Rectal smooth muscle tissue (tissue), 1 donor: ENCODE data around the gene LRRC53.

Experiments
- H3K27ac ChIP-seq: one replicate; pipeline ENCODE4 v1.7.0; 2013; ENCODE audit warnings: low read depth, low read length, inconsistent platforms
- H3K27me3 ChIP-seq: one replicate; pipeline ENCODE4 v1.7.0; 2013; ENCODE audit warnings: low read length; ENCODE audit not compliant: control insufficient read depth, insufficient read depth
- H3K36me3 ChIP-seq: one replicate; pipeline ENCODE4 v1.7.0; 2013; ENCODE audit warnings: low read length; ENCODE audit not compliant: control insufficient read depth, insufficient read depth
- H3K4me1 ChIP-seq: one replicate; pipeline ENCODE4 v1.7.0; 2013; ENCODE audit warnings: low read length; ENCODE audit not compliant: control insufficient read depth, insufficient read depth
- H3K4me3 ChIP-seq: one replicate; pipeline ENCODE4 v1.7.0; 2013; ENCODE audit warnings: low read length
- H3K9ac ChIP-seq: one replicate; pipeline ENCODE4 v1.7.0; 2013; ENCODE audit warnings: low read length

LRRC53 gene, protein sequence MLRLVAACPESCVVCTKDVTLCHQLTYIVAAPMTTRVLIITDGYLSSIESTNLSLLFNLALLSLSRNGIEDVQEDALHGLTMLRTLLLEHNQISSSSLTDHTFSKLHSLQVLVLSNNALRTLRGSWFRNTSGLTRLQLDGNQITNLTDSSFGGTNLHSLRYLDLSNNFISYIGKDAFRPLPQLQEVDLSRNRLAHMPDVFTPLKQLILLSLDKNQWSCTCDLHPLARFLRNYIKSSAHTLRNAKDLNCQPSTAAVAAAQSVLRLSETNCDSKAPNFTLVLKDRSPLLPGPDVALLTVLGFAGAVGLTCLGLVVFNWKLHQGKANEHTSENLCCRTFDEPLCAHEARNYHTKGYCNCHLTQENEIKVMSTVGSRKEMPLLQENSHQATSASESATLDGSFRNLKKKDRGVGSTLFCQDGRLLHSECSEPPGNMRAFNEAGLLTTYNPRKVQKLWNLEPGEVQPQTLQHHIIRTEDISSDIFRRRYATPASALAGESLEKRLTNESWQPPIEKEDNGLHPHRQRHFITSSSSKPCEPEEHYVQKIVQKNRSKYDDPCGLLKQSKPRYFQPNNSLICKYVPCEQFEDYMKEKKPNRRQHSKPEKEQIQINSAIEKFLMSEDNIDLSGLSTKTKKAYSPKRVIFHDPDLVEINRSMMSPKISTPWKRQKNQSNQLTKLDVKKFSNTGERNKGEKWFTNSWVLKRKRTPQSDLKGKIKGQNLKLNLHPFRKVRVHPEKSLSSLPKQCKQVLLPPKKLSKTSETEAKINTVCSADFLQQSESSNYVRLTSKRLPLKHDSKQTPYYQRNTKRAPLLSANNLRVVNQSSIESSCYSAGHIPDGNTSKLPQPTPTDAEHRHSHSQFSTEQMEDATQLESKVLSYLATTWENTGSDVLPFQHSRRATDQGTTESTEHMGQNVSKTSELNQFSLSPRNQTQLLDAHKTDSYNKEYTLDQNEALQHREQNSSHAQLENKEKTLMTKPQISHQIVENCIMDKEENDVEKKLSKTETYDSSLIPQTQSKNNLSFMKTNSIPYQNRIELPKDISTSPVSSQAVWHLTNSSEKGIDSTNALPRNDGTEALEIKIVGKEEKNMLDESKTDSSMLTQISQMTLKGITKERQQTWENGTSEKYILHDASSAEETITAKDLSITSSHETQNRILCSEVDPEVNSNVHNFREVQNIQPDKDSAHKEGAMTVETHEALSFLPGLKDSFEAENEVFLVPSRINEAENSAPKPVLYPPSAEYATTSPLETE

DNA sequence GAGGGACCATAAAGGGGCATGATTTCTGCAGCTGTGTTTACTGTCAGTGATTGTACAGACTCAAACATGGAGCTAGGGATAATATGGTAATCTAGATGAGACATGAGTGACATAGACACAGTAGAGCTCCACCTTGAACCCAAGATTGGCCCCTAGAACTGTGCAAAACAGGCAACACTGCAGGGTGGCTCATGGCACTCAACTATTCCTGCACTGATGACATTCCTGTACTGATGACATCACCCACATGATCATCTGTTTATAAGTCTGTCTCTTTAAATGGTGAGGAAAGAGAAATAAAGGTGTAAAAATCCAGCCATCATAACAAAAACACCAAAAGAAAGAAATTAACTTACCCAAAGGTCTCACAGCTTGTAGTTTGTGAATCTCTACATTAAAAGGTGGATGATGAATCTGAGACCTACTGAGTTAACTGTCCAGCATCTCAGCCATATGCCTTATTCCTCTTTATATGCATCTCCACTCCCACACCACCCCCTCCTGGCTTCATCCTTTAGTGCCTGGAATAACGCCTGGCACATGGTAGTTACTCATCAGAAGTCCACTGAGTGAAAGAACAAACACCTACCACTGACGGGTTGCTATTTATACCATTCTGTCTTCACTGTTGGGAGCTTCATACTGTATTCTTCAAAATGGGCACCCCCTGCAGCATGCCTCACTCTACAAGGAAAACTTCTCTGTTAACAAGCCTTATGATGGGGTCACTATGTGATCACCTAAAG lies at the start of gene LRRC53:
LRRC53 (minus strand) TSS at position 442 of the 746 bp plus-strand sequence. CDS start 29,262 bp downstream, outside the sequence.
- Histone ChIP-seq H3K27ac (no peak within 1 kb of the TSS), H3K27me3 (no peaks in the 10 kb centered on the region)

DNA sequence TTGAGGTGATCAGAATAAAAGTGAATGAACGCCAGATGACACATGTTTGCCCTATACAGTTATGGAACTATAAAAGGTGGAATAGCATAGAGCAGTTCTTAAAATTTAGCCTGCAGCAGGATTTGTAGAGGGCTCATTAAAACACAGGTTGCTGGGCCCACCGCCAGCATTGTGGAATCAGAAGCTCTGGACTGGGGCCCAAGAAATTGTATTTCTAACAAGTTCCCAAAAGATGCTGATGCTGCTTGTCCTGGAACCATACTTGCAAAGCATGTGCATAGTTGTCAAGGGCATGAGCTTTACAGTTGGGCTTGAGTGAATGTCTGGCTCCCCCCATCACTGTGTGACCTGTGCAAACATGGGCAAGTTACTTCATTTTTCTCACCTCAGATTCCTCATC lies 37.5 kb upstream of the LRRC53 start:
- H3K27ac ChIP-seq = no peak overlapping the region
- H3K4me3 ChIP-seq = no peak overlapping the region
- H3K27me3 ChIP-seq = no peaks in the 10 kb centered on the region
- H3K36me3 ChIP-seq = no peaks in the 10 kb centered on the region
- no peaks in the 10 kb centered on the region for H3K4me1 ChIP-seq
- H3K9ac ChIP-seq = no peak overlapping the region

More for the DNA sequence above, at the start of gene LRRC53:
- Histone ChIP-seq H3K4me3 (no peak within 1 kb of the TSS), H3K36me3 (no peaks in the 10 kb centered on the region), H3K4me1 (no peaks in the 10 kb centered on the region), H3K9ac (no peak within 1 kb of the TSS)

DNA sequence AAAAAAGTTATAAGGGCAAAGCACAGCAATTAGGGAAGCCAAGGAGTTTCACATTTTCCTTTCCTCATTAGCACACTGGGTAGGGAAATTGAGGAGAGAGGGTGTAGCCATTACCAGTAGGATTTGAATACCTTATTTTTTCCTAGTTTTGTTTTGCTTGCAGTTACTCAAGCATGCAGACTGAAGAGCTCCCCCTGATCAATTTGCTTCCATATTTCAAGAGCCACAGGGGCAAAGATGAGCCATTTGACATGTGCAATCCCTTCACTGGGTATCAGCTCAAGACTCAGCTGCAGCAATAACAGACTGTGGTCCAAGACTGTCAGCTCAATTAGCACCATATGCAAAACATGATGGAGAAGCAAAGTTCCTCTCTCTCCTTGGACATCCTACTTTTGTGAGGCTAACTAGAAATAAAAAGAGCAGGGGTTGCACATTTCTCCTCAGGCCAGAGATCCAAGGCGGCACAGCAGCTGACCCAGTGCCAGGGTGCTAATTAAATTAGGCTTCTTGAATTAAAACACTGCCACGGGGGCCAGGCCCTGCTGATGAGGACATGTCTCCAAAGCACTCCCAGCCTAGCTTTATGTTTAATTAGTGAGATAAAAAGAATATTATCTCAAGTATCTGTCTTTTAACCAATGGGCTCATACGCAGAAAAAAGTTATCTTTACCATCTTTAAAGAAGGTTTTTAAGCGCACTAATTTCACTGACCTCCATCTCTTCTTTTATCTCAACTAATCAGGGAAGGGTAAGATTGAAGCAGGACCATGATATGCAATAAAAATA lies 36.7 kb upstream of the LRRC53 start:
- H3K4me3 ChIP-seq = no peak overlapping the region
- no peaks in the 10 kb centered on the region for H3K36me3 ChIP-seq
- no peak overlapping the region for H3K27ac ChIP-seq
- H3K9ac ChIP-seq = no peak overlapping the region
- H3K4me1 ChIP-seq = no peaks in the 10 kb centered on the region
- H3K27me3 ChIP-seq = no peaks in the 10 kb centered on the region

DNA sequence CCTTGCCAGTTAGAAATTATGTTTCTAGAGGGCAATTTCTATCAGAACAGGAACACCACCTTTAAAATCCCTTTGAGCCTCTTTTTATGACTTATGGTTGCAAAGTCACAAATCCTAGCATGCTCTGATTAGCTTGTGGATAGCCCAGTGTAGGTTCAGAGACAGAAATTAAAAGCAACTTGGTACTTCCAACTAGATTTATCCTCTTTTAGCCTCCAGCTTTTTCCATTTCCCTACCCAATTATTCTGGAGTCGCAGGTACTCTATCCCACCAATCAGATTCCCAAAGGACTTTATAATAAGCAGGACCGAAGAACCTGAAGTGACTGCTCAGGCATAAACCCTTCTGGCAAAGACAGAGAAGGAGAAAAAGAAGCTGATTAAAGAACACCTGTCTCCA lies 33.4 kb upstream of the LRRC53 start:
- no peak overlapping the region for H3K27ac ChIP-seq
- H3K4me3 ChIP-seq = no peak overlapping the region
- H3K36me3 ChIP-seq = no peaks in the 10 kb centered on the region
- H3K4me1 ChIP-seq = no peaks in the 10 kb centered on the region
- no peaks in the 10 kb centered on the region for H3K27me3 ChIP-seq
- H3K9ac ChIP-seq = no peak overlapping the region

DNA sequence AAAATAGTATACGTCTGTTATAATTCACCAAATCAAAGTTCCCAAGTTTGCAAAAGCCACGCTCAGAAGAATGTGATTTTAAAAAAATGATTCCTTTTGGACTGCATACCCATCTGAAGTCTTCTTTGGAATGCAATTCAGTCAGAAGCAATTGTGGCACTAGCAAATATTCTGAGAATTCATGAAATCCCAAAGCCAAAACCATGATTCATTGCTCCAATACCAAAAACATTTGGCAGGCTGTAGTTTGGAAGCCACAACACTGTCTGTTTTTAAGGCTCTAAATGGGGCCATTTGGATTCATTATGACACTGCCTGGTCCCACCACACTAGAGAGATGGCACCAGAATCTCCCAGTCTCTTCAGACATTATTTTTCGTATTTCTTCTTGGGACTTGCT lies 21.8 kb upstream of the LRRC53 start:
- H3K4me1 ChIP-seq = no peaks in the 10 kb centered on the region
- no peak overlapping the region for H3K4me3 ChIP-seq
- no peaks in the 10 kb centered on the region for H3K36me3 ChIP-seq
- no peak overlapping the region for H3K27ac ChIP-seq
- no peak overlapping the region for H3K9ac ChIP-seq
- H3K27me3 ChIP-seq = no peaks in the 10 kb centered on the region

DNA sequence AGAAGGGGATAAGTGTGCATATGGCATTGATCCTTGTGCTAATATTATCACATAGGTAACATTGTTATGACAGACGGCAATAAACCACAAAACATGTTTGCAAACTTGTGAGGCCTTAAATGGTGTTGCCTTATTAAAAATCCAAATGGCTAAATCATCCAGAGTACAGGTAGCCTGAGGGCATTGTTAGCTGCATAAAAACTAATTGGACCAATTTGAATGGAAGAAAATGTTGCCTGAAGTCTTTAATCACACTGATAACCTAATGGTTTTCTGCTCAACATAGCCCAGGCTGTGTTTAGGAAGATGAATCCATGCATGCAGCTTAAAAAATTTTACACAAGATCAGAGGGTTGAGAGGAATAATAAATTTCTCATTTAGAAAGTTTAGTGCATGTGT lies 19.4 kb upstream of the LRRC53 start:
- H3K27ac ChIP-seq = no peak overlapping the region

DNA sequence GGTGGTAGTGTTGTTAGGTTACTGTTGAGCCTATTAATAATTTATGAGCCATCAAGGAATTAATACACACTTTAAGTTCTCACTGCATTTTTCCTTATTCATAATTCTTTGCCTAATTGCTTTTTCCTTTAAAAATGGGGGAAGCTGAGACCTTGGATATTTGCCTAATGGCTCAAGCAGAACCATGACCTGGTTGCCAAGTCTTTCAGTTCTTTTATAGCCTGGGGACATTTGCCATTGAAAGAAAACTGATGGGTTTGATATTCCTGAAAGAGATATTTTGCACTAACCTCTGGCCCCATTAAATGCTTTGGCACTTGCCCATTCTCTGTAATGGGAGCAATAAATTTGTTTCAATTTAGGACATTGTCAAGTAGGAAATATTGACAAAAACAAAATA lies 18.5 kb upstream of the LRRC53 start:
- H3K27ac ChIP-seq = no peak overlapping the region
- H3K4me3 ChIP-seq = no peak overlapping the region
- no peaks in the 10 kb centered on the region for H3K4me1 ChIP-seq
- H3K27me3 ChIP-seq = no peaks in the 10 kb centered on the region
- no peaks in the 10 kb centered on the region for H3K36me3 ChIP-seq
- H3K9ac ChIP-seq = no peak overlapping the region

More for the DNA sequence above, 19.4 kb upstream of the LRRC53 start:
- H3K4me1 ChIP-seq = no peaks in the 10 kb centered on the region
- H3K9ac ChIP-seq = no peak overlapping the region
- H3K27me3 ChIP-seq = no peaks in the 10 kb centered on the region
- H3K36me3 ChIP-seq = no peaks in the 10 kb centered on the region
- H3K4me3 ChIP-seq = no peak overlapping the region

DNA sequence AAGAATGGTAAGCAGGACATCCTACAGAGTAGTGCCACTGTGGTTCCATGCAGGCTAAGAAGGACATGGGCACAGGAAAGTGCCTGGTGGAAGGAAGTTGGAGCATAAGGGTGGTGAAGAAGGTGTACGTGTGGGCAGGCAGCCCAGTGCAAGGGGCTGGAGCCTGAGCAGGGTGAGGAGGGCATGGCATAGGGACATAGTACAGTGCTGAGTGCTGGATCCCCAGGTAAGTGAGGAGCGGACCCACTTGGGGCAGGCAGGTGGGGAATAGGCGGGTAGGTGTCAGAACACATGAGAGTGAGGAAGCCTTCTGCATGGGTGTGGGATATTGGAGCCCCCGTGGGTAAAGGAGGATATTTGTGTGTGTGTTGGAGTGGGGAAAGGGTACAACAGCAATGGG lies 15.7 kb upstream of the LRRC53 start:
- Histone ChIP-seq H3K36me3 (no peaks in the 10 kb centered on the region), H3K4me3 (no peak overlapping the region), H3K4me1 (no peaks in the 10 kb centered on the region), H3K27me3 (no peaks in the 10 kb centered on the region), H3K9ac (no peak overlapping the region), H3K27ac (no peak overlapping the region)

DNA sequence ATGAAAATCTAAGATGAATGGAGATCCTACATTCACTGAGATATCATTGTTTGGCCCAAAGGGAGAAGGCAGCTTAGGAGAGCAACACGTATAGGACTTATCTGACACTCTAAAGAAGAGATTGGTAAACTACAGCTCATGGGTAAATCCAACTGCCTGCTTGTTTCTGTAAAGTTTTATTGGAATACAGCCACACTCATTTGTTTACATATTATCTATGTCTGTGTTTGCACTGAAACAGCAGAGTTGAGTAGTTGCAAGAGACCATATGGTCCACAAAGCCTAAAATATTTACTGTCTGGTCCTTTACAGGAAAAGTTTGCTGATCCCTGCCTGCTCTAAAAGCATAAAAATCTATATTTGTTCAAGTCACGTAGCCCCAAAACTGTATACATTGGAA lies 14.3 kb upstream of the LRRC53 start:
- Histone ChIP-seq H3K27ac (no peak overlapping the region), H3K4me3 (no peak overlapping the region), H3K9ac (no peak overlapping the region), H3K27me3 (no peaks in the 10 kb centered on the region), H3K36me3 (no peaks in the 10 kb centered on the region), H3K4me1 (no peaks in the 10 kb centered on the region)

DNA sequence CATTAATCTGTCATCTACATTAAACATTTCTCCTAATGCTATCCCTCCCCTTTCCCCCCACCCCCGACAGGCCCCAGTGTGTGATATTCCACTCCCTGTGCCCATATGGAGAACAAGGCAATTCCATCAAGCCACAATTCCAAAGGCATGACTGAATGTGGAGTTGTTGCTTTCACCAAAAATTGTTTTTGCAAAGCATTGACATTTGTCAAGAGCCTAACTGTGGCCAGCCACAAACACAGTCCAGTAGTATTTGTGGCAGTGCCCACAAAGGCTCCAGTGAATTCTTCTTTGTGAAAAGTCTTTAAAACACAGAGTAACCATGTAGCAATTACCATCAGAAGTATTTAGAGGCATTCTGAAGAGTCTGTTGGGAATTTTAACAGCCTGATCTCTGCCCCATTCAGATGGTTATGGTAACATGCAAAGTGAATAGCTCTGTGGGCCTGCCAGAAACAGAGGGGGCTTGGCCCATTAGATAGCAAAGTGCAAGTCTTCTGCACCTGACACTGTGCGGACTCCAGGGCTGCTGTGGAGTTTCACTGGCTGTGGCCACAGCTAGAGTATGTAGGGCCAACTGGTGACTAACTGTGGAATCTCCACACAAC lies 11.6 kb upstream of the LRRC53 start:
- Histone ChIP-seq H3K4me1 (no peaks in the 10 kb centered on the region), H3K27me3 (no peaks in the 10 kb centered on the region), H3K36me3 (no peaks in the 10 kb centered on the region), H3K9ac (no peak overlapping the region), H3K4me3 (no peak overlapping the region), H3K27ac (no peak overlapping the region)

DNA sequence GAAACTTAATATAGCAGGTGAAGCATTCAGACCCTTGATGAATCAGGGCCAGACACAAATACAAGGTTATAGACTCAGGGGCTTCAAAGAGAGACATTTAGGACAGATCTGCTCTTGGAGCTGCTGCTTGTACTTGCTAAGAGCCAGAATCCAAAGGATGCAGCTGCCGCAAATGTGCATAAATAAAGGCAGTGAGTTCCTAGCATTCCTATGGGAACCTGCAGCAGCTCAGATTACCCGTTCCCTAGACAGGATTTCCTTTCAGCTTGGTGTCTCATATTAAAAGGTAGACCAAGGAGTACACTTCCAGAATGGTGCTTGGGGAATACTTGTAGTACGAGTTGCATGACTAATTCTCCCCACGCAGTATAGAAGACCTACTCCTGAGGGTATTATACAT lies 9.7 kb upstream of the LRRC53 start:
- Histone ChIP-seq H3K36me3 (no peaks in the 10 kb centered on the region), H3K4me1 (no peaks in the 10 kb centered on the region), H3K27ac (no peak overlapping the region), H3K27me3 (no peaks in the 10 kb centered on the region), H3K9ac (no peak overlapping the region), H3K4me3 (no peak overlapping the region)
